Upper lobe of left lung (tissue), 6 donors: ENCODE data around the gene CDRT15. TPM values are rescaled to one million over a fixed set of nuclear protein-coding genes. Genes with fewer than 3 reads are reported as not detected.

Experiments used
- ATAC-seq, 2 donors: fragments of 200-7000 bp; cut with Tn5 transposase; one replicate each; pipeline ENCODE4 v1.9.1; 2022; ENCODE audit warnings: mild to moderate bottlenecking in 2 of 2, moderate library complexity in 2 of 2; ENCODE audit not compliant: low FRiP score in 2 of 2
- DNase-seq, 2 donors: peaks; one replicate each; pipeline ENCODE4 v3.0.0-alpha.2; 2019 to 2020
- H3K27ac ChIP-seq, 4 donors: fragments of 200-600 bp; sonication (generic); one replicate each; pipeline ENCODE4 v1.5.1; 2016 to 2019
- H3K27me3 ChIP-seq, 4 donors: fragments of 200-600 bp; sonication (generic); one replicate each; pipeline ENCODE4 v1.5.1; 2017 to 2019
- H3K36me3 ChIP-seq, 4 donors: fragments of 200-600 bp; sonication (generic); one replicate each; pipeline ENCODE4 v1.5.1; 2016 to 2019
- H3K4me1 ChIP-seq, 4 donors: fragments of 200-600 bp; sonication (generic); one replicate each; pipeline ENCODE4 v1.5.1; 2018 to 2019
- H3K4me3 ChIP-seq, 4 donors: fragments of 200-600 bp; sonication (generic); one replicate each; pipeline ENCODE4 v1.5.1; 2017 to 2019; ENCODE audit warnings: mild to moderate bottlenecking in 2 of 4, moderate library complexity in 1 of 4
- H3K9me3 ChIP-seq, 4 donors: fragments of 200-600 bp; sonication (generic); one replicate each; pipeline ENCODE4 v1.5.1; 2018 to 2019
- CTCF ChIP-seq, 6 experiments: fragments of 450-650 bp in 4 of 6; fragments of 200-600 bp in 2 of 6; sonication (generic) in 2 of 6; IDR thresholded peaks; one replicate each; pipeline ENCODE4 v1.5.1; 2016 to 2019; ENCODE audit warnings: antibody characterized with exemption in 6 of 6
- EP300 ChIP-seq, 4 donors: sonication (generic); formaldehyde crosslinking; IDR thresholded peaks; one replicate each; pipeline ENCODE4 v1.5.1; 2017; ENCODE audit warnings: antibody characterized with exemption in 4 of 4, control low read depth in 2 of 4
- POLR2A ChIP-seq, 4 donors: fragments of 450-650 bp; IDR thresholded peaks; one replicate each; pipeline ENCODE4 v1.5.1; 2016 to 2017; ENCODE audit warnings: antibody characterized with exemption in 4 of 4, mild to moderate bottlenecking in 2 of 4
- POLR2AphosphoS5 ChIP-seq, 2 donors: sonication (generic); formaldehyde crosslinking; IDR thresholded peaks; one replicate each; pipeline ENCODE4 v1.5.1; 2017; ENCODE audit warnings: antibody characterized with exemption in 2 of 2
- WGBS, 2 donors: methylation state at CpG; one replicate each; pipeline ENCODE4 v1.1.5; 2017 to 2018; 5-methylcytosine and 5-hydroxymethylcytosine counted together
- total RNA-seq, 6 donors: library from RNA; depleted of rRNA in 4 of 6; stranded (reverse); fragments of >200 nt in 4 of 6; gene quantifications; one replicate each; pipeline versions ENCODE4 v1.1.0 to v1.2.1, GENCODE V29; 2016 to 2021
- donor health status: DM: no; HTN: no; CAD: no; lungs with moderate emphysema.
- donor health status: DM: no; HTN: yes; CAD: no; lungs with severe emphysema.

CDRT15 gene
- total RNA-seq, 6 donors from 2014 or later, result not detected

GRCh38 chr17:14212401-14212800 is 24.3 kb downstream of the CDRT15 start:
- Histone ChIP-seq H3K27ac (no peak overlapping the region), H3K9me3 (no peaks in the 10 kb centered on the region), H3K4me3 (no peak overlapping the region), H3K27me3 (no peaks in the 10 kb centered on the region), H3K4me1 (no peaks in the 10 kb centered on the region), H3K36me3 (peaks cover 0 to 3% (median under 1%) of the 10 kb centered on the region in 4 donors)
- no peak for ATAC-seq
- TF ChIP-seq EP300 (IDR thresholded peaks at IDR 0.05) (no peak), POLR2AphosphoS5 (IDR thresholded peaks at IDR 0.05) (no peak), CTCF (IDR thresholded peaks at IDR 0.05) (no peak), POLR2A (IDR thresholded peaks at IDR 0.05) (no peak)
- 96 to 98% methylated on average over 11 to 12 of the region's 12 CpGs for WGBS, 2 donors
- no peak for DNase-seq

DNA sequence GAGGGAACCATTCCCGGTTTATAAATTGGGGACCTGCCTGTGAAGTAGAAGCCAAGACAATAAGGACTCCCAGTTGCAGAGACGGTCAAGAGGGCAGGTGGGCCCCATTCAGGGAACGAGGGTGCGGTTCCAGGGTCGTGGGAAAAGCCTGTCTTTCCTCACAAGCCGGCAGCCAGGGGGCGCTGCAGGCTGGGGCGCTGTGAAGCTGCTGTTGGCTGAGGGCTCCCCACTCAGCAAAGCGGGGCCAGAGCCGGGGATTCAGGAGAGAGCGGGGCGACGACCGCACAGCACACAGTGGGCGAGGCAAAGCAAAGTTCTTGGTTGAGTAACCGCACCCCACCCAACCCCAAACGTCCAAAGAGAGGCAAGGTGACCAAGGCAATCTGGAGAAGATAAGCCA is 24.9 kb downstream of the CDRT15 start:
- Histone ChIP-seq H3K27ac (no peak overlapping the region), H3K4me1 (no peaks in the 10 kb centered on the region), H3K9me3 (no peaks in the 10 kb centered on the region), H3K27me3 (no peaks in the 10 kb centered on the region), H3K4me3 (no peak overlapping the region), H3K36me3 (peaks cover 0 to 9% (median 6%) of the 10 kb centered on the region in 4 donors)
- TF ChIP-seq POLR2A (IDR thresholded peaks at IDR 0.05), result no peak
- peak; percentile 24 to 61 (median 44) for TF ChIP-seq CTCF (IDR thresholded peaks at IDR 0.05)
- no peak for TF ChIP-seq EP300 (IDR thresholded peaks at IDR 0.05)
- no peak for TF ChIP-seq POLR2AphosphoS5 (IDR thresholded peaks at IDR 0.05)
- ATAC-seq (peak; percentile 6 to 16), DNase-seq (peak; percentile 42 to 88)
- WGBS, 2 donors, result 71 to 79% methylated on average over 12 to 17 of the region's 17 CpGs

DNA sequence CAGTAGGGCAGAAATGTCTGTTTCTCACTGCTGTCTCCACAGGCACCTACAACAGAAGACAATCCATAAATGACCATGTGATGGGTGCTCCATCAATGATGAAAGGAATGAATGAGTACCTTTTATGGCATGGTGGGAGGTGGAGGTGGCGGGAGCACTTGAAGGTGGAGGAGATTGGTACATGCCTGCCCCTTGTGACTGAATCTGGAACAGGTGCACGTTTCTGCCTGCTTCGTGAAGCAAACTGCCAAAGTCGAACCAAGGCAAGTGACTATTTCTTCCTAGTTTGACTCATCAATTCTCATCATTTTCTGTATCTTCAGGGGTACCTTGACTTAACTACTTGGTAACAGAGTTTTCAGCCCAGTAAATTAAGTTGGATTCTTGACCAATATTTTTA is 25.4 kb downstream of the CDRT15 start:
- 82 to 89% methylated on average over 4 of the region's 4 CpGs for WGBS, 2 donors

GRCh38 chr17:14209215-14209614 is 27.4 kb downstream of the CDRT15 start:
- Histone ChIP-seq H3K36me3 (peaks cover 0 to 14% (median 7%) of the 10 kb centered on the region in 4 donors), H3K27ac (no peak overlapping the region), H3K4me3 (no peak overlapping the region), H3K4me1 (peaks cover 0 to 14% (median 2%) of the 10 kb centered on the region in 4 donors), H3K9me3 (no peaks in the 10 kb centered on the region), H3K27me3 (no peaks in the 10 kb centered on the region)
- 76 to 78% methylated on average over 3 of the region's 3 CpGs for WGBS, 2 donors
- DNase-seq (no peak), ATAC-seq (no peak)
- no peak for TF ChIP-seq EP300 (IDR thresholded peaks at IDR 0.05)
- no peak for TF ChIP-seq CTCF (IDR thresholded peaks at IDR 0.05)
- no peak for TF ChIP-seq POLR2AphosphoS5 (IDR thresholded peaks at IDR 0.05)
- TF ChIP-seq POLR2A (IDR thresholded peaks at IDR 0.05), result no peak

More for the DNA sequence above, 25.4 kb downstream of the CDRT15 start:
- Histone ChIP-seq H3K27ac (no peak overlapping the region), H3K4me3 (no peak overlapping the region), H3K27me3 (no peaks in the 10 kb centered on the region), H3K9me3 (no peaks in the 10 kb centered on the region), H3K36me3 (peaks cover 0 to 11% (median 7%) of the 10 kb centered on the region in 4 donors), H3K4me1 (peaks cover 0 to 3% (median 0%) of the 10 kb centered on the region in 4 donors)
- ATAC-seq, result no peak
- no peak for DNase-seq
- TF ChIP-seq EP300 (IDR thresholded peaks at IDR 0.05) (no peak), POLR2A (IDR thresholded peaks at IDR 0.05) (no peak), POLR2AphosphoS5 (IDR thresholded peaks at IDR 0.05) (no peak), CTCF (IDR thresholded peaks at IDR 0.05) (no peak)

DNA sequence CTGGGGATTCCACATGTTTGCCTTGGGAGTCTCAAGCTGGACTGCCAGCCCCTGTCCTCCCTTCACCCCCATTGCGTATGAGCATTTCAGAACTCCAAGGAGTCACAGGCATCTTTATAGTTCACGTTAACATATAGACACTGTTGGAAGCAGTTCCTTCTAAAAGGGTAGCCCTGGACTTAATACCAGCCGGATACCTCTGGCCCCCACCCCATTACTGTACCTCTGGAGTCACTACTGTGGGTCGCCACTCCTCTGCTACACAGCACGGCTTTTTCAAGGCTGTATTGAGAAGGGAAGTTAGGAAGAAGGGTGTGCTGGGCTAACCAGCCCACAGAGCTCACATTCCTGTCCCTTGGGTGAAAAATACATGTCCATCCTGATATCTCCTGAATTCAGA is 28.9 kb downstream of the CDRT15 start:
- H3K9me3 ChIP-seq, result no peaks in the 10 kb centered on the region
- no peak for DNase-seq
- TF ChIP-seq POLR2AphosphoS5 (IDR thresholded peaks at IDR 0.05), result no peak
- no peak for TF ChIP-seq EP300 (IDR thresholded peaks at IDR 0.05)
- TF ChIP-seq CTCF (IDR thresholded peaks at IDR 0.05), result no peak
- TF ChIP-seq POLR2A (IDR thresholded peaks at IDR 0.05), result no peak
- H3K4me1 ChIP-seq, result peaks cover 0 to 14% (median 2%) of the 10 kb centered on the region in 4 donors
- H3K4me3 ChIP-seq, result no peak overlapping the region
- WGBS, 2 donors, result 94 to 96% methylated on average over 5 of the region's 5 CpGs
- ATAC-seq, result no peak
- no peak overlapping the region for H3K27ac ChIP-seq
- H3K27me3 ChIP-seq, result no peaks in the 10 kb centered on the region
- peaks cover 0 to 14% (median 7%) of the 10 kb centered on the region in 4 donors for H3K36me3 ChIP-seq
